Osteocyte (in vitro differentiated cells): ENCODE results near the gene PCDHB1. TPM values are rescaled to one million over a fixed set of nuclear protein-coding genes. Genes with fewer than 3 reads are reported as not detected.

ENCODE experiments used
- DNase-seq: peaks from one replicate; pipeline ENCODE4 v3.0.0; 2021; ENCODE audit warnings: mixed read lengths; ENCODE audit not compliant: unreplicated experiment; ENCODE audit errors: extremely low spot score
- H3K27ac Mint-ChIP-seq: one replicate; pipeline ENCODE4 v1.8.0; 2021; ENCODE audit warnings: mild to moderate bottlenecking, mixed read lengths; ENCODE audit not compliant: unreplicated experiment
- H3K27me3 Mint-ChIP-seq: one replicate; pipeline ENCODE4 v1.8.0; 2021; ENCODE audit warnings: mixed read lengths; ENCODE audit not compliant: unreplicated experiment
- H3K36me3 Mint-ChIP-seq: one replicate; pipeline ENCODE4 v1.8.0; 2021; ENCODE audit warnings: mixed read lengths; ENCODE audit not compliant: unreplicated experiment
- H3K4me1 Mint-ChIP-seq: one replicate; pipeline ENCODE4 v1.8.0; 2021; ENCODE audit warnings: mixed read lengths; ENCODE audit not compliant: unreplicated experiment
- H3K4me3 Mint-ChIP-seq: one replicate; pipeline ENCODE4 v1.8.0; 2021; ENCODE audit warnings: mild to moderate bottlenecking, moderate library complexity, mixed read lengths; ENCODE audit not compliant: unreplicated experiment
- H3K9me3 Mint-ChIP-seq: one replicate; pipeline ENCODE4 v1.8.0; 2021; ENCODE audit warnings: mixed read lengths; ENCODE audit not compliant: unreplicated experiment
- total RNA-seq: library from RNA; stranded (reverse); gene quantifications from 2 replicates; pipeline ENCODE4 v1.2.1, GENCODE V29; 2021
- TF ChIP-seq, protein P1 (sequence below): fragments of 200-600 bp; sonication (generic); IDR thresholded peaks from 2 replicates; pipeline ENCODE4 v1.5.0; 2021; ENCODE audit warnings: antibody characterized with exemption, mild to moderate bottlenecking, moderate library complexity

Gene PCDHB1
- total RNA-seq, 1 donor from 2014 or later: 0.03 TPM

- Mint-ChIP-seq H3K36me3 (no peaks in the 10 kb centered on the region), H3K4me1 (no peaks in the 10 kb centered on the region), H3K27me3 (peaks cover 17% of the 10 kb centered on the region), H3K4me3 (no peak overlapping the region), H3K9me3 (no peaks in the 10 kb centered on the region), H3K27ac (no peak overlapping the region)
- no peak for DNase-seq
- TF ChIP-seq, protein P1, sequence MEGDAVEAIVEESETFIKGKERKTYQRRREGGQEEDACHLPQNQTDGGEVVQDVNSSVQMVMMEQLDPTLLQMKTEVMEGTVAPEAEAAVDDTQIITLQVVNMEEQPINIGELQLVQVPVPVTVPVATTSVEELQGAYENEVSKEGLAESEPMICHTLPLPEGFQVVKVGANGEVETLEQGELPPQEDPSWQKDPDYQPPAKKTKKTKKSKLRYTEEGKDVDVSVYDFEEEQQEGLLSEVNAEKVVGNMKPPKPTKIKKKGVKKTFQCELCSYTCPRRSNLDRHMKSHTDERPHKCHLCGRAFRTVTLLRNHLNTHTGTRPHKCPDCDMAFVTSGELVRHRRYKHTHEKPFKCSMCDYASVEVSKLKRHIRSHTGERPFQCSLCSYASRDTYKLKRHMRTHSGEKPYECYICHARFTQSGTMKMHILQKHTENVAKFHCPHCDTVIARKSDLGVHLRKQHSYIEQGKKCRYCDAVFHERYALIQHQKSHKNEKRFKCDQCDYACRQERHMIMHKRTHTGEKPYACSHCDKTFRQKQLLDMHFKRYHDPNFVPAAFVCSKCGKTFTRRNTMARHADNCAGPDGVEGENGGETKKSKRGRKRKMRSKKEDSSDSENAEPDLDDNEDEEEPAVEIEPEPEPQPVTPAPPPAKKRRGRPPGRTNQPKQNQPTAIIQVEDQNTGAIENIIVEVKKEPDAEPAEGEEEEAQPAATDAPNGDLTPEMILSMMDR: peak; percentile 88
These were observed 10.9 kb upstream of the PCDHB1 start for GRCh38 chr5:141040093-141040770.

DNA sequence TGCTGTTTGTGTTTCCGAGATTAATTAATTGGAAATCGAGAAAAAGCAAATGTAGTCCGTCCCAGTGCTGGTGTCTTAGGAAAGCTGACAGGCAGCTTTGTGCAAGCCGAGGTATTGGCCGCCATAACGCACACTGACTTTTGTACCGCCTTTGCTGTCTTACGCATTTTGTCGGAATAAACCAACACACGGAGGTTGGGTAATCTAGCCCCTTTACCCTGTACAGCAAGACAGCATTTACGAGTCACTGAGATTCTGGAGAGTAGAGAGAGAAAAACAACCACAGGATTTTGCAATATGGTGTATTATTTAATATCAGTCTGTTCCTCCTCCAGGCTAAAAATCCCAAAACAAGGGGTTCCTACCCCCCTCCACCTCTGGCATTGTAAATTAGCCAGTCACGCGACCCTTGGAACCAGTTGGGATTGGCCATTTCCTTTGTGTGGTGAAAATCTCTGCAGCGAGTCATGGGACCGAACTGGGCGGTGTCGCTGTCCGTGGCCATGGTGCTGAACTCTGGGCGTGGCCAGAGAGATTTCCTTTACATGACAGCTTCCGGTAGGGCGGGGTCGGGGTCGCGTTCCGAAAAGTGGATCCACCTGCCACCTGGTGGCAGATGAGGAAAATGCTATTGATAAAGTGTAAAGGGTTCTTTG lies 10.3 kb upstream of the PCDHB1 start:
- DNase-seq: peak; percentile 99
- no peaks in the 10 kb centered on the region for H3K4me1 Mint-ChIP-seq
- H3K9me3 Mint-ChIP-seq: no peaks in the 10 kb centered on the region
- H3K4me3 Mint-ChIP-seq: no peak overlapping the region
- H3K27me3 Mint-ChIP-seq: peaks cover 13% of the 10 kb centered on the region
- TF ChIP-seq, protein P1: peak; percentile 83
- H3K36me3 Mint-ChIP-seq: no peaks in the 10 kb centered on the region
- H3K27ac Mint-ChIP-seq: no peak overlapping the region

DNA sequence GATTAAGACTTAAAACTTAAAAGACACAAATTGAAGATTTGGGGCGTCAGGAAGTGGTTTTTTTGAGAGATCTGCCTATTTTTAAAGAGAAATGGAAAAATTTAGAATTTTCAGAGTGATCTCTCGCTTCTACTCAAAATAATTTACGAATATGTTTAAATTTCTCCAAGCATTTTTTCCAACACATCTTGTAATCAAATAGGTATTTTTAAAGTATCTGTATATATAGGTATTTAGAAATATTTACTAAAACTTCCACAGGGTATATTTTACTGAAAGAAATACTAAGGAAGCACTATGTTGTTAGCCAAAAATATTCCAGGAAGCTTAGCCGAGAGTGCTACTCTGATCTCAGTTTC lies 9.8 kb upstream of the PCDHB1 start:
- TF ChIP-seq, protein P1: no peak
- H3K36me3 Mint-ChIP-seq: no peaks in the 10 kb centered on the region
- no peak for DNase-seq
- no peaks in the 10 kb centered on the region for H3K9me3 Mint-ChIP-seq
- H3K4me3 Mint-ChIP-seq: no peak overlapping the region
- H3K27me3 Mint-ChIP-seq: peaks cover 11% of the 10 kb centered on the region
- no peak overlapping the region for H3K27ac Mint-ChIP-seq
- no peaks in the 10 kb centered on the region for H3K4me1 Mint-ChIP-seq

DNA sequence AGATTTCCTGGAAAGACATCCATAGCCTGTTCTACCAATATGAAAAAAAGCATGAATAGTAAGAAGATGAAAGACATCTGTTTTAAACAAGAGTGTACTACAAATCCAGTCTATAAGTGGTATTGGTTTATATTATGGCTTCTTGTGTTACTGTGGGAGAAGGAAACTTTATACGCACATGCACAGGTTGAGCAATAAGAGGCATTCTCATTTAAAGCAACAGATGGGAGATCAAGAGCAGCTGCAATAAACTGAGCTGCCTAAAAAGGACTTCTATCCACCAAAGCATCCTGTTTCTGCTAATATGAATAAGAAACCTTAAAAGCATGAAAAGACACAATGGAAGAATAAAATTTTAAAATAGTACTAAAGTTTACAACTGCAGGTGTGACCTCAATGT lies 8.6 kb upstream of the PCDHB1 start:
- Mint-ChIP-seq H3K9me3 (no peaks in the 10 kb centered on the region), H3K27ac (no peak overlapping the region), H3K4me3 (no peak overlapping the region), H3K4me1 (no peaks in the 10 kb centered on the region), H3K36me3 (no peaks in the 10 kb centered on the region), H3K27me3 (peaks cover 8% of the 10 kb centered on the region)
- TF ChIP-seq, protein P1: no peak
- DNase-seq: no peak

GRCh38 chr5:141051521-141051866 lies 320 bp downstream of the PCDHB1 start:
- no peak for DNase-seq
- H3K4me1 Mint-ChIP-seq: peaks cover 13% of the 10 kb centered on the region
- H3K27ac Mint-ChIP-seq: no peak overlapping the region
- H3K27me3 Mint-ChIP-seq: peaks cover 12% of the 10 kb centered on the region
- no peaks in the 10 kb centered on the region for H3K36me3 Mint-ChIP-seq
- H3K9me3 Mint-ChIP-seq: no peaks in the 10 kb centered on the region
- peak overlapping the region; percentile 88 for H3K4me3 Mint-ChIP-seq
- TF ChIP-seq, protein P1: no peak
